Epidermal melanocyte (primary cell): ENCODE results near the gene NDFIP1.

Experiments
- DNase-seq: peaks from one replicate; pipeline ENCODE4 v3.0.0; 2011; ENCODE audit warnings: low spot score; ENCODE audit not compliant: insufficient read length

Gene NDFIP1

GRCh38 chr5:142117579-142118151 lies 9.1 kb downstream of the NDFIP1 start:
- no peak for DNase-seq

GRCh38 chr5:142118155-142118686 lies 9.6 kb downstream of the NDFIP1 start:
- no peak for DNase-seq

- no peak for DNase-seq
Measured at GRCh38 chr5:142119051-142119625, 10.6 kb downstream of the NDFIP1 start.

- no peak for DNase-seq
Measured at GRCh38 chr5:142120247-142120935, 11.8 kb downstream of the NDFIP1 start.

- no peak for DNase-seq
Measured at GRCh38 chr5:142122121-142122520, 13.5 kb downstream of the NDFIP1 start.

- no peak for DNase-seq
Measured at GRCh38 chr5:142125378-142125777, 16.8 kb downstream of the NDFIP1 start.

- no peak for DNase-seq
Measured at GRCh38 chr5:142125963-142126362, 17.4 kb downstream of the NDFIP1 start.

GRCh38 chr5:142128675-142129208 lies 20.2 kb downstream of the NDFIP1 start:
- no peak for DNase-seq

GRCh38 chr5:142129446-142130066 lies 21.0 kb downstream of the NDFIP1 start:
- no peak for DNase-seq

- DNase-seq: no peak
Measured at GRCh38 chr5:142131394-142131793, 22.8 kb downstream of the NDFIP1 start.

GRCh38 chr5:142132916-142133315 lies 24.3 kb downstream of the NDFIP1 start:
- no peak for DNase-seq

GRCh38 chr5:142133330-142134206 lies 25.0 kb downstream of the NDFIP1 start:
- no peak for DNase-seq

GRCh38 chr5:142134331-142135010 lies 25.9 kb downstream of the NDFIP1 start:
- no peak for DNase-seq

- DNase-seq: no peak
Measured at GRCh38 chr5:142141463-142141862, 32.9 kb downstream of the NDFIP1 start.

- DNase-seq: peak; percentile 37
Measured at GRCh38 chr5:142143878-142144277, 35.3 kb downstream of the NDFIP1 start.

GRCh38 chr5:142145106-142145900 lies 36.7 kb downstream of the NDFIP1 start:
- DNase-seq: peak; percentile 68

GRCh38 chr5:142149363-142149762 lies 40.8 kb downstream of the NDFIP1 start:
- no peak for DNase-seq

- no peak for DNase-seq
Measured at GRCh38 chr5:142150431-142150830, 41.9 kb downstream of the NDFIP1 start.
